ENCODE measurements around the gene ARID3A. TPM values are rescaled to one million over a fixed set of nuclear protein-coding genes. Genes with fewer than 3 reads are reported as not detected.

ARID3A gene
- total RNA-seq, 4 donors from 2014 or later, result 5.5 to 13.9 (median 9.2) TPM

GRCh38 chr19:993361-993830, 67.6 kb downstream of the ARID3A start:
- TF ChIP-seq, protein P1, sequence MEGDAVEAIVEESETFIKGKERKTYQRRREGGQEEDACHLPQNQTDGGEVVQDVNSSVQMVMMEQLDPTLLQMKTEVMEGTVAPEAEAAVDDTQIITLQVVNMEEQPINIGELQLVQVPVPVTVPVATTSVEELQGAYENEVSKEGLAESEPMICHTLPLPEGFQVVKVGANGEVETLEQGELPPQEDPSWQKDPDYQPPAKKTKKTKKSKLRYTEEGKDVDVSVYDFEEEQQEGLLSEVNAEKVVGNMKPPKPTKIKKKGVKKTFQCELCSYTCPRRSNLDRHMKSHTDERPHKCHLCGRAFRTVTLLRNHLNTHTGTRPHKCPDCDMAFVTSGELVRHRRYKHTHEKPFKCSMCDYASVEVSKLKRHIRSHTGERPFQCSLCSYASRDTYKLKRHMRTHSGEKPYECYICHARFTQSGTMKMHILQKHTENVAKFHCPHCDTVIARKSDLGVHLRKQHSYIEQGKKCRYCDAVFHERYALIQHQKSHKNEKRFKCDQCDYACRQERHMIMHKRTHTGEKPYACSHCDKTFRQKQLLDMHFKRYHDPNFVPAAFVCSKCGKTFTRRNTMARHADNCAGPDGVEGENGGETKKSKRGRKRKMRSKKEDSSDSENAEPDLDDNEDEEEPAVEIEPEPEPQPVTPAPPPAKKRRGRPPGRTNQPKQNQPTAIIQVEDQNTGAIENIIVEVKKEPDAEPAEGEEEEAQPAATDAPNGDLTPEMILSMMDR (IDR thresholded peaks at IDR 0.05; ENCODE audit: low read depth), result no peak

DNA sequence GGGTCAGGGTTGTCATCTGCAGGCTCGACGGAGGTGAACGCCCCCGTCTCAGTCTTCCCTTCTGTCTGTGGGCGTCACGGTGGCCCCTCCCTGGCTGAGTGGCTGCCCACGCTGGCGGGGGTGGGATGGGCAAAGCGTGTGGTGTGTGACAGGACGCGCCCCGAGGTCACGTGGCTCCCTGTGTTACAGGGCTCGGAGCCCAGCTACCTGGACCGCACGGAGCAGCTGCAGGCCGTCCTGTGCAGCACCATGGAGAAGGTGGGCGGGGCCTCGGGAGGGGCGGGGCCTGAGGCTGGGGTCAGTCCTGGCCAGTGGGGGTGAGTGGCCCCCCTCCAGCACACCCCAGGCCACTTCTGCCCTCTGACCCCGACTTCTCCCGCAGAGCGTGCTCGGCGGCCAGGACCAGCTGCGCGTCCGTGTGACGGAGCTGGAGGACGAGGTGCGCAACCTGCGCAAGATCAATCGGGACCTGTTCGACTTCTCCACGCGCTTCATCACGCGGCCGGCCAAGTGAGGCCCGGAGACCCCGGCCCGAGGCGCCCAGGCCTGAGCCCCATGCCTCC, 68.1 kb downstream of the ARID3A start:
- TF ChIP-seq, protein P1 (IDR thresholded peaks at IDR 0.05; ENCODE audit: low read depth), result no peak

DNA sequence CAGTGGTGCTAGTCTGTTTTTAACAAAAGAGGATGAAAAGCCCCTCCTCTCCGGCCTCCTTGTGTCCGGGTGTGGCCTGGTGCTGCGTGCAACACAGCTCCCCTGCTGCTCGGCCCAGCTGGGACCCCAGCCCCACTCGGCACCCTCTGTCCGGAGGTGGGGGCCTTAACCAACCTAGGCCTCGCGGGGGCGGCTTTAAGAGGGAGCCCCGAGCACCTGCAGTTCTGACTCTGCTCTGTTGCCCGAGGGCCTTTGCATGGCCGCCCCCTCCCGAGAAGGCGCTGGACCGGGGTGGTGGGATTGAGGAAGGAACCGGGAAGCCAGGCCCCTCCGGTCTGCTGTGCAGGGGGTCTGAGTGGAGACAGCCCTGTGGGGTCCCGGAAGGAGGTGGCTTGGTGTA, 68.7 kb downstream of the ARID3A start:
- TF ChIP-seq, protein P1 (IDR thresholded peaks at IDR 0.05; ENCODE audit: low read depth), result no peak

- TF ChIP-seq, protein P1 (IDR thresholded peaks at IDR 0.05; ENCODE audit: low read depth), result no peak
Observed at GRCh38 chr19:995051-995827, 69.4 kb downstream of the ARID3A start.

GRCh38 chr19:996051-996838, 70.4 kb downstream of the ARID3A start:
- TF ChIP-seq, protein P1 (IDR thresholded peaks at IDR 0.05; ENCODE audit: low read depth), result no peak

DNA sequence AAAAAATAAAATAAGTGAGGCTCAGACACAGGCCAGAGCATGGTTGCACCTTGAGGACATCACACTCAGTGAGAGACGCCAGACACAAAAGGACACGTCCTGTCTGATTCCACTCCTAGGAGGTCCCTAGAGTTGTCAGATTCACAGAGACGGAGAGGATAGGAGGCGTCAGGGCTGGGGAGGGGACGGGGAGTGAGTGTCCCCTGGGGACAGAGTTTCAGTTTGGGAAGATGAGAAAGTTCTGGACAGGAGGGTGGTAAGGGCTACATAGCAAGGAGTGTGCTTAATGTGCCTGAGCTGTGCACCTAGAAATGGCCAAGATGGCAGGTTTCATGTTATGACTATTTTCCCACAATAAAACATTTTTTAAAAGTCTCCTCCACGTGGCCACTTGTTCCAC, 72.2 kb downstream of the ARID3A start:
- TF ChIP-seq, protein P1 (IDR thresholded peaks at IDR 0.05; ENCODE audit: low read depth), result no peak

- TF ChIP-seq, protein P1 (IDR thresholded peaks at IDR 0.05; ENCODE audit: low read depth), result no peak
Observed at GRCh38 chr19:999379-999719, 73.5 kb downstream of the ARID3A start.

Measured in subcutaneous adipose tissue (tissue), 4 donors.